Left ventricle myocardium inferior (tissue), 1 donor: Measurements from ENCODE around the gene KCP. TPM values are rescaled to one million over a fixed set of nuclear protein-coding genes. Genes with fewer than 3 reads are reported as not detected.

Source experiments
- DNase-seq: peaks from one replicate; pipeline ENCODE4 v3.0.0-alpha.2; 2020
- H3K27ac ChIP-seq: fragments of 200-600 bp; replicated peaks from 2 replicates; pipeline ENCODE4 v1.8.0; 2021
- H3K27me3 ChIP-seq: fragments of 200-600 bp; 2 replicates; pipeline ENCODE4 v1.8.0; 2021; ENCODE audit warnings: low read depth
- H3K36me3 ChIP-seq: fragments of 200-600 bp; 2 replicates; pipeline ENCODE4 v1.8.0; 2021
- H3K4me1 ChIP-seq: fragments of 200-600 bp; 2 replicates; pipeline ENCODE4 v1.8.0; 2021
- H3K4me3 ChIP-seq: fragments of 200-600 bp; 2 replicates; pipeline ENCODE4 v1.8.0; 2021; ENCODE audit warnings: mild to moderate bottlenecking, moderate library complexity
- H3K9me3 ChIP-seq: fragments of 200-600 bp; replicated peaks from 2 replicates; pipeline ENCODE4 v1.8.0; 2021
- CTCF ChIP-seq: fragments of 200-600 bp; IDR thresholded peaks from 2 replicates; pipeline ENCODE4 v1.8.0; 2021; ENCODE audit warnings: antibody characterized with exemption, mild to moderate bottlenecking, borderline replicate concordance
- intact Hi-C: fragments of 100-400 bp; cut with micrococcal nuclease; formaldehyde crosslinking; loops from one replicate; pipeline ENCODE4 v1.11.0; 2022
- total RNA-seq: library from RNA; stranded (reverse); fragmentation: NEBNext Ultra II Directional; extraction: Animal tissue kit (Norgen Biotek cat#: 25700); gene quantifications from one replicate; pipeline ENCODE4 v1.2.1, GENCODE V29; 2021
- donor health status: DM: no; HTN: yes; CAD: no; lungs with severe emphysema.

The KCP gene
- total RNA-seq, 1 donor from 2014 or later: 0.19 TPM

- intact Hi-C loops: loop anchor here (10.0 kb wide), 1 partner anchor 271 kb away; no protein-coding TSS in a partner anchor
- TF ChIP-seq CTCF: no peak
- no peak overlapping the region for H3K4me3 ChIP-seq
These were observed 35.0 kb downstream of the KCP start for GRCh38 chr7:128875523-128875948.

GRCh38 chr7:128874140-128875031, 36.1 kb downstream of the KCP start:
- intact Hi-C loops: loop anchor here (10.0 kb wide), 1 partner anchor 270 kb away; no protein-coding TSS in a partner anchor
- Histone ChIP-seq H3K4me3 (no peak overlapping the region), H3K9me3 (no peaks in the 10 kb centered on the region), H3K27ac (no peak overlapping the region), H3K36me3 (no peaks in the 10 kb centered on the region), H3K4me1 (peaks cover 8% of the 10 kb centered on the region), H3K27me3 (peaks cover 10% of the 10 kb centered on the region)
- DNase-seq: peak; percentile 13
- TF ChIP-seq CTCF: no peak

More at GRCh38 chr7:128875523-128875948, 35.0 kb downstream of the KCP start:
- Histone ChIP-seq H3K9me3 (no peaks in the 10 kb centered on the region), H3K36me3 (no peaks in the 10 kb centered on the region), H3K4me1 (no peaks in the 10 kb centered on the region), H3K27me3 (peaks cover under 1% of the 10 kb centered on the region), H3K27ac (no peak overlapping the region)
- DNase-seq: no peak

GRCh38 chr7:128873234-128873633, 37.3 kb downstream of the KCP start:
- no peak for DNase-seq
- Histone ChIP-seq H3K9me3 (no peaks in the 10 kb centered on the region), H3K27me3 (peaks cover 10% of the 10 kb centered on the region), H3K4me1 (peaks cover 20% of the 10 kb centered on the region), H3K4me3 (no peak overlapping the region), H3K27ac (no peak overlapping the region), H3K36me3 (no peaks in the 10 kb centered on the region)
- no peak for TF ChIP-seq CTCF
- intact Hi-C loops: loop anchor here (10.0 kb wide), 1 partner anchor 268 kb away; no protein-coding TSS in a partner anchor

GRCh38 chr7:128872394-128872824, 38.1 kb downstream of the KCP start:
- intact Hi-C loops: loop anchor here (10.0 kb wide), 1 partner anchor 268 kb away; no protein-coding TSS in a partner anchor
- DNase-seq: no peak

GRCh38 chr7:128871050-128871449, 39.5 kb downstream of the KCP start:
- Histone ChIP-seq H3K27me3 (peaks cover 10% of the 10 kb centered on the region), H3K9me3 (no peaks in the 10 kb centered on the region), H3K4me3 (no peak overlapping the region), H3K36me3 (peaks cover 4% of the 10 kb centered on the region), H3K27ac (no peak overlapping the region), H3K4me1 (peaks cover 22% of the 10 kb centered on the region)
- intact Hi-C loops: loop anchor here (10.0 kb wide), 1 partner anchor 266 kb away; no protein-coding TSS in a partner anchor
- no peak for TF ChIP-seq CTCF
- no peak for DNase-seq

More at GRCh38 chr7:128872394-128872824, 38.1 kb downstream of the KCP start:
- no peak overlapping the region for H3K4me3 ChIP-seq
- peaks cover 10% of the 10 kb centered on the region for H3K27me3 ChIP-seq
- no peaks in the 10 kb centered on the region for H3K9me3 ChIP-seq
- no peak for TF ChIP-seq CTCF
- no peak overlapping the region for H3K27ac ChIP-seq
- H3K4me1 ChIP-seq: peaks cover 22% of the 10 kb centered on the region
- H3K36me3 ChIP-seq: no peaks in the 10 kb centered on the region
